ENCODE measurements around the gene UFL1. TPM values are rescaled to one million over a fixed set of nuclear protein-coding genes. Genes with fewer than 3 reads are reported as not detected.

Gene UFL1
- total RNA-seq, 4 donors from 2014 or later: 14.4 to 29.4 (median 24.0) TPM

GRCh38 chr6:96522465-96523009 lies 931 bp downstream of the UFL1 start:
- intact Hi-C loops (cut with DNase I): no loop called here
- peak overlapping the region; percentile 70 to 92 (median 79) for H3K4me3 ChIP-seq
- no peak for DNase-seq
- H3K36me3 ChIP-seq: peaks cover 0 to 36% (median 0%) of the 10 kb centered on the region in 3 donors
- peaks cover 0 to 38% (median 20%) of the 10 kb centered on the region in 3 donors for H3K4me1 ChIP-seq
- peak overlapping the region; percentile 95 to 98 (median 95) for H3K27ac ChIP-seq
- H3K27me3 ChIP-seq: no peaks in the 10 kb centered on the region
- 2 to 3% methylated on average over 5 of the region's 5 CpGs for WGBS, 2 donors
- no peak for TF ChIP-seq CTCF (IDR thresholded peaks at IDR 0.05)
- TF ChIP-seq POLR2A (IDR thresholded peaks at IDR 0.05): no peak
- no peaks in the 10 kb centered on the region for H3K9me3 ChIP-seq

GRCh38 chr6:96528193-96528592 lies 6.6 kb downstream of the UFL1 start:
- TF ChIP-seq CTCF (IDR thresholded peaks at IDR 0.05): no peak
- no peak for TF ChIP-seq POLR2A (IDR thresholded peaks at IDR 0.05)
- Histone ChIP-seq H3K27me3 (no peaks in the 10 kb centered on the region), H3K4me1 (peaks cover 0 to 10% (median 4%) of the 10 kb centered on the region in 3 donors), H3K36me3 (peaks cover 0 to 91% (median 12%) of the 10 kb centered on the region in 3 donors), H3K4me3 (no peak overlapping the region), H3K27ac (no peak overlapping the region), H3K9me3 (no peaks in the 10 kb centered on the region)
- intact Hi-C loops (cut with DNase I): no loop called here
- DNase-seq: no peak
- 91 to 100% methylated on average over 3 of the region's 3 CpGs for WGBS, 2 donors

GRCh38 chr6:96532399-96532798 lies 10.8 kb downstream of the UFL1 start:
- DNase-seq: no peak
- no peaks in the 10 kb centered on the region for H3K27me3 ChIP-seq
- no peaks in the 10 kb centered on the region for H3K4me1 ChIP-seq
- intact Hi-C loops (cut with DNase I): no loop called here
- peaks cover 0 to 93% (median 12%) of the 10 kb centered on the region in 3 donors for H3K36me3 ChIP-seq
- no peaks in the 10 kb centered on the region for H3K9me3 ChIP-seq
- 37 to 62% methylated on average over 1 of the region's 1 CpG for WGBS, 2 donors
- no peak for TF ChIP-seq CTCF (IDR thresholded peaks at IDR 0.05)
- TF ChIP-seq POLR2A (IDR thresholded peaks at IDR 0.05): no peak
- H3K4me3 ChIP-seq: no peak overlapping the region
- no peak overlapping the region for H3K27ac ChIP-seq

- peaks cover 0 to 81% (median 0%) of the 10 kb centered on the region in 3 donors for H3K36me3 ChIP-seq
- 64 to 65% methylated on average over 5 of the region's 5 CpGs for WGBS, 2 donors
- H3K27ac ChIP-seq: no peak overlapping the region
- TF ChIP-seq POLR2A (IDR thresholded peaks at IDR 0.05) (no peak), CTCF (IDR thresholded peaks at IDR 0.05) (no peak)
- H3K4me1 ChIP-seq: no peaks in the 10 kb centered on the region
- DNase-seq: no peak
- no peak overlapping the region for H3K4me3 ChIP-seq
- H3K9me3 ChIP-seq: no peaks in the 10 kb centered on the region
- H3K27me3 ChIP-seq: no peaks in the 10 kb centered on the region
- intact Hi-C loops (cut with DNase I): no loop called here
Observed at GRCh38 chr6:96537726-96538125, 16.1 kb downstream of the UFL1 start.

- intact Hi-C loops (cut with DNase I): no loop called here
Observed at GRCh38 chr6:96542702-96543101, 21.1 kb downstream of the UFL1 start.

More at GRCh38 chr6:96542702-96543101, 21.1 kb downstream of the UFL1 start:
- Histone ChIP-seq H3K9me3 (no peaks in the 10 kb centered on the region), H3K27ac (no peak overlapping the region), H3K36me3 (peaks cover 0 to 88% (median 0%) of the 10 kb centered on the region in 3 donors), H3K4me3 (no peak overlapping the region), H3K27me3 (no peaks in the 10 kb centered on the region), H3K4me1 (no peaks in the 10 kb centered on the region)
- no peak for DNase-seq
- TF ChIP-seq POLR2A (IDR thresholded peaks at IDR 0.05): no peak
- TF ChIP-seq CTCF (IDR thresholded peaks at IDR 0.05): peak in 2 of 6 experiments; percentile 13 to 21

Measured in esophagus squamous epithelium (tissue), 5 donors.